K562 (cell line): ENCODE data around the gene MEX3D. TPM values are rescaled to one million over a fixed set of nuclear protein-coding genes. Genes with fewer than 3 reads are reported as not detected.

ENCODE experiments used
- CCNT2 ChIP-seq: IDR thresholded peaks from 2 replicates; pipeline ENCODE4 v1.6.1; 2011; ENCODE audit warnings: borderline replicate concordance, low read depth, mild to moderate bottlenecking, moderate library complexity, mixed read lengths, low read length; ENCODE audit not compliant: insufficient read length; ENCODE audit errors: extremely low read depth
- CHD2 ChIP-seq: IDR thresholded peaks from 2 replicates; pipeline ENCODE4 v1.6.1; 2011; ENCODE audit warnings: low read depth, low read length
- CREB1 ChIP-seq, 2 experiments: sonication (generic) in 1 of 2; formaldehyde crosslinking in 1 of 2; IDR thresholded peaks; 2 replicates each; pipeline versions ENCODE4 v1.6.1 to v1.8.0; 2012 to 2022; ENCODE audit warnings: inconsistent platforms in 1 of 2, mild to moderate bottlenecking in 1 of 2, missing genetic modification reagents in 1 of 2, moderate library complexity in 1 of 2
- CXXC5 ChIP-seq: fragments of 250-450 bp; sonication (Bioruptor Pico); IDR thresholded peaks from 2 replicates; pipeline ENCODE4 v1.8.0; 2022; ENCODE audit warnings: inconsistent platforms, mild to moderate bottlenecking, moderate library complexity
- ETV5 ChIP-seq: sonication (generic); formaldehyde crosslinking; IDR thresholded peaks from 2 replicates; pipeline ENCODE4 v1.4.0; 2020; ENCODE audit warnings: low read depth, mild to moderate bottlenecking, missing genetic modification reagents
- YY1 ChIP-seq, 3 experiments: IDR thresholded peaks; 2 replicates each; pipeline ENCODE4 v1.6.1; 2011; ENCODE audit warnings: low read length in 2 of 3, mild to moderate bottlenecking in 2 of 3, moderate library complexity in 2 of 3, borderline replicate concordance in 1 of 3, control low read depth in 1 of 3, low read depth in 1 of 3; ENCODE audit not compliant: insufficient read depth in 3 of 3, insufficient replicate concordance in 2 of 3, control insufficient read depth in 1 of 3, insufficient read length in 1 of 3; ENCODE audit errors: extremely low read depth in 1 of 3
- ZEB2 ChIP-seq: fragments of 450-650 bp; IDR thresholded peaks from 2 replicates; pipeline ENCODE4 v1.6.1; 2016
- ZNF324 ChIP-seq: fragments of 250-450 bp; sonication (Bioruptor Pico); IDR thresholded peaks from 2 replicates; pipeline ENCODE4 v1.4.0; 2020; ENCODE audit warnings: mild to moderate bottlenecking
- polyA plus RNA-seq, 8 experiments: library from polyadenylated mRNA; depleted of rRNA in 4 of 8; stranded (reverse) in 5 of 8; unstranded in 3 of 8; fragments of >200 nt; fragmentation: Nextera tagmentation in 2 of 8; fragmentation: Illumina TruSeq in 1 of 8; extraction: Ambion mirVana in 2 of 8; extraction: Trizol in 1 of 8; gene quantifications; 2 replicates each; pipeline versions ENCODE4 v1.2.1 to v1.2.3, GENCODE V29; 2011 to 2014; ENCODE audit warnings: inconsistent platforms in 1 of 8, missing spikeins in 1 of 8
- total RNA-seq, 7 experiments: library from RNA; depleted of rRNA in 6 of 7; stranded (reverse); fragments of >200 nt in 6 of 7; fragmentation: Illumina TruSeq in 2 of 7; extraction: Trizol in 2 of 7; gene quantifications; 2 replicates each; pipeline versions ENCODE4 v1.2.1 to v1.2.3, GENCODE V29; 2011 to 2021; ENCODE audit warnings: low replicate concordance in 1 of 7
- TF ChIP-seq, protein P1 (sequence below): fragments of 450-650 bp; IDR thresholded peaks from 2 replicates; pipeline ENCODE4 v1.6.1; 2016; ENCODE audit warnings: mild to moderate bottlenecking, moderate library complexity
- TF ChIP-seq, protein P2 (sequence below): sonication (generic); IDR thresholded peaks from 2 replicates; pipeline ENCODE4 v1.6.1; 2016
- TF ChIP-seq, protein P3 (sequence below): sonication (generic); formaldehyde crosslinking; IDR thresholded peaks from 2 replicates; pipeline ENCODE4 v1.4.0; 2020; ENCODE audit warnings: mild to moderate bottlenecking, missing genetic modification reagents

Gene MEX3D
- total and polyA plus RNA-seq, 9 of the 15 experiments (the other 6 are each of a cell fraction or from before 2014, with no cell fraction given), result 1.7 to 39.3 (median 5.7) TPM

- TF ChIP-seq, protein P1, sequence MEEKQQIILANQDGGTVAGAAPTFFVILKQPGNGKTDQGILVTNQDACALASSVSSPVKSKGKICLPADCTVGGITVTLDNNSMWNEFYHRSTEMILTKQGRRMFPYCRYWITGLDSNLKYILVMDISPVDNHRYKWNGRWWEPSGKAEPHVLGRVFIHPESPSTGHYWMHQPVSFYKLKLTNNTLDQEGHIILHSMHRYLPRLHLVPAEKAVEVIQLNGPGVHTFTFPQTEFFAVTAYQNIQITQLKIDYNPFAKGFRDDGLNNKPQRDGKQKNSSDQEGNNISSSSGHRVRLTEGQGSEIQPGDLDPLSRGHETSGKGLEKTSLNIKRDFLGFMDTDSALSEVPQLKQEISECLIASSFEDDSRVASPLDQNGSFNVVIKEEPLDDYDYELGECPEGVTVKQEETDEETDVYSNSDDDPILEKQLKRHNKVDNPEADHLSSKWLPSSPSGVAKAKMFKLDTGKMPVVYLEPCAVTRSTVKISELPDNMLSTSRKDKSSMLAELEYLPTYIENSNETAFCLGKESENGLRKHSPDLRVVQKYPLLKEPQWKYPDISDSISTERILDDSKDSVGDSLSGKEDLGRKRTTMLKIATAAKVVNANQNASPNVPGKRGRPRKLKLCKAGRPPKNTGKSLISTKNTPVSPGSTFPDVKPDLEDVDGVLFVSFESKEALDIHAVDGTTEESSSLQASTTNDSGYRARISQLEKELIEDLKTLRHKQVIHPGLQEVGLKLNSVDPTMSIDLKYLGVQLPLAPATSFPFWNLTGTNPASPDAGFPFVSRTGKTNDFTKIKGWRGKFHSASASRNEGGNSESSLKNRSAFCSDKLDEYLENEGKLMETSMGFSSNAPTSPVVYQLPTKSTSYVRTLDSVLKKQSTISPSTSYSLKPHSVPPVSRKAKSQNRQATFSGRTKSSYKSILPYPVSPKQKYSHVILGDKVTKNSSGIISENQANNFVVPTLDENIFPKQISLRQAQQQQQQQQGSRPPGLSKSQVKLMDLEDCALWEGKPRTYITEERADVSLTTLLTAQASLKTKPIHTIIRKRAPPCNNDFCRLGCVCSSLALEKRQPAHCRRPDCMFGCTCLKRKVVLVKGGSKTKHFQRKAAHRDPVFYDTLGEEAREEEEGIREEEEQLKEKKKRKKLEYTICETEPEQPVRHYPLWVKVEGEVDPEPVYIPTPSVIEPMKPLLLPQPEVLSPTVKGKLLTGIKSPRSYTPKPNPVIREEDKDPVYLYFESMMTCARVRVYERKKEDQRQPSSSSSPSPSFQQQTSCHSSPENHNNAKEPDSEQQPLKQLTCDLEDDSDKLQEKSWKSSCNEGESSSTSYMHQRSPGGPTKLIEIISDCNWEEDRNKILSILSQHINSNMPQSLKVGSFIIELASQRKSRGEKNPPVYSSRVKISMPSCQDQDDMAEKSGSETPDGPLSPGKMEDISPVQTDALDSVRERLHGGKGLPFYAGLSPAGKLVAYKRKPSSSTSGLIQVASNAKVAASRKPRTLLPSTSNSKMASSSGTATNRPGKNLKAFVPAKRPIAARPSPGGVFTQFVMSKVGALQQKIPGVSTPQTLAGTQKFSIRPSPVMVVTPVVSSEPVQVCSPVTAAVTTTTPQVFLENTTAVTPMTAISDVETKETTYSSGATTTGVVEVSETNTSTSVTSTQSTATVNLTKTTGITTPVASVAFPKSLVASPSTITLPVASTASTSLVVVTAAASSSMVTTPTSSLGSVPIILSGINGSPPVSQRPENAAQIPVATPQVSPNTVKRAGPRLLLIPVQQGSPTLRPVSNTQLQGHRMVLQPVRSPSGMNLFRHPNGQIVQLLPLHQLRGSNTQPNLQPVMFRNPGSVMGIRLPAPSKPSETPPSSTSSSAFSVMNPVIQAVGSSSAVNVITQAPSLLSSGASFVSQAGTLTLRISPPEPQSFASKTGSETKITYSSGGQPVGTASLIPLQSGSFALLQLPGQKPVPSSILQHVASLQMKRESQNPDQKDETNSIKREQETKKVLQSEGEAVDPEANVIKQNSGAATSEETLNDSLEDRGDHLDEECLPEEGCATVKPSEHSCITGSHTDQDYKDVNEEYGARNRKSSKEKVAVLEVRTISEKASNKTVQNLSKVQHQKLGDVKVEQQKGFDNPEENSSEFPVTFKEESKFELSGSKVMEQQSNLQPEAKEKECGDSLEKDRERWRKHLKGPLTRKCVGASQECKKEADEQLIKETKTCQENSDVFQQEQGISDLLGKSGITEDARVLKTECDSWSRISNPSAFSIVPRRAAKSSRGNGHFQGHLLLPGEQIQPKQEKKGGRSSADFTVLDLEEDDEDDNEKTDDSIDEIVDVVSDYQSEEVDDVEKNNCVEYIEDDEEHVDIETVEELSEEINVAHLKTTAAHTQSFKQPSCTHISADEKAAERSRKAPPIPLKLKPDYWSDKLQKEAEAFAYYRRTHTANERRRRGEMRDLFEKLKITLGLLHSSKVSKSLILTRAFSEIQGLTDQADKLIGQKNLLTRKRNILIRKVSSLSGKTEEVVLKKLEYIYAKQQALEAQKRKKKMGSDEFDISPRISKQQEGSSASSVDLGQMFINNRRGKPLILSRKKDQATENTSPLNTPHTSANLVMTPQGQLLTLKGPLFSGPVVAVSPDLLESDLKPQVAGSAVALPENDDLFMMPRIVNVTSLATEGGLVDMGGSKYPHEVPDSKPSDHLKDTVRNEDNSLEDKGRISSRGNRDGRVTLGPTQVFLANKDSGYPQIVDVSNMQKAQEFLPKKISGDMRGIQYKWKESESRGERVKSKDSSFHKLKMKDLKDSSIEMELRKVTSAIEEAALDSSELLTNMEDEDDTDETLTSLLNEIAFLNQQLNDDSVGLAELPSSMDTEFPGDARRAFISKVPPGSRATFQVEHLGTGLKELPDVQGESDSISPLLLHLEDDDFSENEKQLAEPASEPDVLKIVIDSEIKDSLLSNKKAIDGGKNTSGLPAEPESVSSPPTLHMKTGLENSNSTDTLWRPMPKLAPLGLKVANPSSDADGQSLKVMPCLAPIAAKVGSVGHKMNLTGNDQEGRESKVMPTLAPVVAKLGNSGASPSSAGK, result peak; percentile 98
- TF ChIP-seq CREB1 (IDR thresholded peaks at IDR 0.05), result no peak
- TF ChIP-seq CREB1 (CRISPR knock-in tag; IDR thresholded peaks at IDR 0.05), result 0 out of 2 replicates have a peak, but pooled peaks have one; percentile 30
- TF ChIP-seq CXXC5 (CRISPR knock-in tag), result peak; percentile 94
- TF ChIP-seq ZEB2, result peak; percentile 52; the same call in 1 of the 2 replicates
- peak; percentile 67 for TF ChIP-seq CCNT2
- TF ChIP-seq CHD2, result no peak
- TF ChIP-seq ETV5 (CRISPR knock-in tag), result no peak
- no peak for TF ChIP-seq ZNF324 (CRISPR knock-in tag)
- TF ChIP-seq, protein P2, sequence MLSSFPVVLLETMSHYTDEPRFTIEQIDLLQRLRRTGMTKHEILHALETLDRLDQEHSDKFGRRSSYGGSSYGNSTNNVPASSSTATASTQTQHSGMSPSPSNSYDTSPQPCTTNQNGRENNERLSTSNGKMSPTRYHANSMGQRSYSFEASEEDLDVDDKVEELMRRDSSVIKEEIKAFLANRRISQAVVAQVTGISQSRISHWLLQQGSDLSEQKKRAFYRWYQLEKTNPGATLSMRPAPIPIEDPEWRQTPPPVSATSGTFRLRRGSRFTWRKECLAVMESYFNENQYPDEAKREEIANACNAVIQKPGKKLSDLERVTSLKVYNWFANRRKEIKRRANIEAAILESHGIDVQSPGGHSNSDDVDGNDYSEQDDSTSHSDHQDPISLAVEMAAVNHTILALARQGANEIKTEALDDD, result no peak
- peak in 2 of 3 experiments; percentile 25 to 32 for TF ChIP-seq YY1 (IDR thresholded peaks at IDR 0.05; ENCODE audit: borderline replicate concordance in 1 of 3, control insufficient read depth in 1 of 3, extremely low read depth in 1 of 3, insufficient read depth in 3 of 3, insufficient read length in 1 of 3, insufficient replicate concordance in 2 of 3, low read depth in 1 of 3, low read length in 2 of 3)
- TF ChIP-seq, protein P3, sequence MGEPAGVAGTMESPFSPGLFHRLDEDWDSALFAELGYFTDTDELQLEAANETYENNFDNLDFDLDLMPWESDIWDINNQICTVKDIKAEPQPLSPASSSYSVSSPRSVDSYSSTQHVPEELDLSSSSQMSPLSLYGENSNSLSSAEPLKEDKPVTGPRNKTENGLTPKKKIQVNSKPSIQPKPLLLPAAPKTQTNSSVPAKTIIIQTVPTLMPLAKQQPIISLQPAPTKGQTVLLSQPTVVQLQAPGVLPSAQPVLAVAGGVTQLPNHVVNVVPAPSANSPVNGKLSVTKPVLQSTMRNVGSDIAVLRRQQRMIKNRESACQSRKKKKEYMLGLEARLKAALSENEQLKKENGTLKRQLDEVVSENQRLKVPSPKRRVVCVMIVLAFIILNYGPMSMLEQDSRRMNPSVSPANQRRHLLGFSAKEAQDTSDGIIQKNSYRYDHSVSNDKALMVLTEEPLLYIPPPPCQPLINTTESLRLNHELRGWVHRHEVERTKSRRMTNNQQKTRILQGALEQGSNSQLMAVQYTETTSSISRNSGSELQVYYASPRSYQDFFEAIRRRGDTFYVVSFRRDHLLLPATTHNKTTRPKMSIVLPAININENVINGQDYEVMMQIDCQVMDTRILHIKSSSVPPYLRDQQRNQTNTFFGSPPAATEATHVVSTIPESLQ (CRISPR knock-in tag), result peak; percentile 93; the same call in 1 of the 2 replicates
Observed at GRCh38 chr19:1568320-1569019, at the start of gene MEX3D (continued).
